HG03442 (cell line): ENCODE results near the gene MRPL45.

Experiments used
- ATAC-seq: cut with Tn5 transposase; IDR thresholded peaks from one replicate; pipeline ENCODE4 v1.9.1; 2021; ENCODE audit warnings: mild to moderate bottlenecking, moderate library complexity; ENCODE audit not compliant: unreplicated experiment

Gene MRPL45

DNA sequence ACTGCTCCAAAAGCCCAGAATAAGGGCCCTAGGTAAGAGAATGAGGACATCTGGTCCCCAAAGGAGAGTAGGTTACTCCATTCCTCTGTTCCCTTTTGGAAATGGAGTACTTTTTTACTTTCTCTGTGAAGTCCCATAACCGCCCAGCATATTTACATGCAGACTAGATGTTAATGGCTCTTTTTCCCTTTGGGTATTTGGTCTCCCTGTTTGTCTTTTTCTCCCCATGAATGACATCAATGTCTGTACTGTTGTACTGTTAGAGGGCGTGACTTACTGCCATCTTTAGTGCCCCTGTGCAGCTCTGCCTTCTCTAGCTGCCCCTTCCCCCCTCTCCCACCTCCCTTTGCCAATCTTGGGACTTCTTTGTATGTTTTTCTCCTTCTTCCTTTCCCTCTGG lies 27.8 kb downstream of the MRPL45 start:
- no peak for ATAC-seq

DNA sequence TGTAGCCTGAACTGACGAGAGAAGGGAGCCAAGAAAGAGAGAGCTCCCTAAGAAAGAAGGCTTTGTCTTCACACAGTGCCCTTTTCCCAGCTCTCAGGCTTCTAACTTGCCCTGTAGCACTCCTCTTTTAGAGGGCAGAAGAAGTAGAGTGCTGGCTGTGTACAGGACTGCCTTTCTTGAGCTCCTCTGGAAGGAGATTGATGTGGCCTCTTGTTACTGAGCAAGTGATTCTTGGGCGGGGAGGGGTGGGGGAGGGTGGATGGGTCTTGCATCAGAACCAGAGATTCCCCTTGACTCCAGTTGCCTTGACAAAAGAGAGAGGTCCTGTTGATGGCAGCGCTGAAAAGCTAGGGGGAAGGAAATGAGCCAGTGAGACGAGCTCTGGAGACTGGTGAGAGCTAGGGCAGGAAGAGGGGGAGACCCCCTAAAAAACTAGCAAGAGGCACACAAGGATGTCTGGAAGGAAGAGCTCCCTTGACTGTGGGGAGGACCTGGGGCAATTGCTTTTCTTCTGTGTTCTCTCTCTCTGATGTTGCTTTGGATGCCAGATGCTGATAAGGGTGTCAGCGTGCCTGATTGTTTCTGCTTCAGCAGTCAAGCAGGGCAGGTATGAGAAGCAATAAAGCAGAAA lies 28.4 kb downstream of the MRPL45 start:
- ATAC-seq = no peak

- no peak for ATAC-seq
These were observed 30.2 kb downstream of the MRPL45 start for GRCh38 chr17:38326996-38327792.

GRCh38 chr17:38327936-38328335 lies 31.0 kb downstream of the MRPL45 start:
- no peak for ATAC-seq

- no peak for ATAC-seq
These were observed 31.7 kb downstream of the MRPL45 start for GRCh38 chr17:38328620-38329019.

DNA sequence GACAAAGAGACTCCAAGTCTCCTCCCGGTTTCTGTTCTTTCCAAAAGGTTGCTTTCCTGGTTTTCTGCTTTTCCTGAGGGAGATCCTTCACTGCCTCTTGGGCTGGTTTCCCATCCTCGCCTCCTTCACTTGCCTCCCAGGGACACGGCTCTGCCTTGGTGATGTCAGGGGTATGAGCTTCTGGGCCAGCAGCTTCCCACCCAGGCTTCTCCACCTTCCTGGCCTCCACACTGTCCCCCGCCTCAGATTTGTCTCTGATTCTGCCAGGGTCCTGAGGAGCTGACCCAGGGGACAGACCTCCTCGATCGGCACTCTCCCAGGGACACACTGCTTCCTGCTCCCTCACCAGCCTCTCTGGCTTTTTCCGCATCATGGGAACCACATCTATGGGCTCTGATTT lies 32.3 kb downstream of the MRPL45 start:
- ATAC-seq = no peak

GRCh38 chr17:38329808-38330730 lies 33.1 kb downstream of the MRPL45 start:
- ATAC-seq = no peak

- ATAC-seq = no peak
These were observed 34.0 kb downstream of the MRPL45 start for GRCh38 chr17:38330941-38331411.

DNA sequence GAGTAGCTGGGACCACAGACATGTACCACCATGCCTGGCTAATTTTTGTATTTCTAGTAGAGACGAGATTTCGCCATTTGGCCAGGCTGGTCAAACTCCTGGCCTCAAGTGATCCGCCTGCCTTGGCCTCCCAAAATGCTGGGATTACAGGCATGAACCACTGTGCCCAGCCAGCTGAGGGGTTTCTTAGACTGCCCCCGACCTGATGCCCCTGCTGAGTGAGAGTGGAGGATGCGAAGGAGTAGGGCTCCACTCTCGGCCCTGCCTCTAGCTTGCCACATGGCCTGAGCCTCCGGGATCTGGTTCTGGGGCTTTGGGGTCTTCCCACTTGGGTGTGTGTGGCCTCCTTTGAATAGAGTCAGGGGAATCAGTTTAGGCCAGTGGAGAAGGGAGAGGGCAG lies 35.8 kb downstream of the MRPL45 start:
- no peak for ATAC-seq

DNA sequence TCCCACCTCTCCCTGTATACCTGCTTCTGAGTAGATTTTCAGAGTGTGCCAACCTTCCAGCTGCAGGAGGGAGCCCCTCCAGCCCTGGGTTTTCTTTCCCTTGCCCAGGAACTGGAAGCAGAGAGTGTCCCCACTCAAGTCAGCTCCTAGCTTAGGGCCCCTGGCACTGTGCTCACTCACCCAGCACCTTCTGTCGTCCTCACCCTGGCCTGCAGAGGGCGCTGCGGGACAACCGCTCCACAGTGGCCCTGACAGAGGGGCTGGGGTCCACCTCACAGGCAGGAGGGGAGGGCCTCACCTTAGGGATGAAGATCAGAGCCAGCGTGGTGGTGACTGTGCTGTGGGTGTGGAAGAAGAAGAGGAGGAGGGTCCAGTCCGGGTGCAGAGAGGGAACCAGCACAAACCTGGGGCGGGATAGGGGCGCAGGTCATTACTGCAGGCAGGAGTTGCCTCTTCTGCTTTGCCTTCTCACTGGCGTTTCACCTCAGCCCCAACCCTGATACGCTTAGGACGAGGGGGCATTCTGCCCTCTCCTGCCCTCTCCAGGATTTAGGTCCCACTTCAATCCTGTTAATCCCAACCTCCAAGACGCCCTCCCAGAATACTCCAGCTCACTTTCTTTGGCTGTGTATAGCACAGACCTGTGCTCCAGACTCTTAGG lies 36.8 kb downstream of the MRPL45 start:
- no peak for ATAC-seq

GRCh38 chr17:38334480-38335364 lies 37.8 kb downstream of the MRPL45 start:
- no peak for ATAC-seq

GRCh38 chr17:38336838-38337237 lies 39.9 kb downstream of the MRPL45 start:
- ATAC-seq = no peak

DNA sequence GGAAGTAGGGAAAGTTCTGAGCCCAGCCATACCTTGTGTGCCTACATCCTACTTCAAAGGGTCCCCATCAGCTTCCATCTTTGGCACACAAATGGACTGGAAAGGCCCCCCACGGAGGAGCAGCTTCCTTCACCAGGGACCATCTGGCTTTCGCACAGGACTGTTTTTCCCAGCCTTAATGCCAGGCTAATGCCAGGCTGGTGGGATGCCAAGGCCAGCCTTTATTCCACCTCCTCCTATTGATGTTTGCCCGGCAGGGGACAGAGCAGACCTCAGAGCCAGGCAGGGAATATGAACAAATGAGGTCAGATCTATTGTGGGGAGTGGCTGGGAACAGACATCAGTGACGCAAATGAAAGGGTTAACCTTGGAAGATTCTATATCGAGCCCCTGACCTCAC lies 41.1 kb downstream of the MRPL45 start:
- no peak for ATAC-seq

- ATAC-seq = no peak
These were observed 41.6 kb downstream of the MRPL45 start for GRCh38 chr17:38338535-38338934.

DNA sequence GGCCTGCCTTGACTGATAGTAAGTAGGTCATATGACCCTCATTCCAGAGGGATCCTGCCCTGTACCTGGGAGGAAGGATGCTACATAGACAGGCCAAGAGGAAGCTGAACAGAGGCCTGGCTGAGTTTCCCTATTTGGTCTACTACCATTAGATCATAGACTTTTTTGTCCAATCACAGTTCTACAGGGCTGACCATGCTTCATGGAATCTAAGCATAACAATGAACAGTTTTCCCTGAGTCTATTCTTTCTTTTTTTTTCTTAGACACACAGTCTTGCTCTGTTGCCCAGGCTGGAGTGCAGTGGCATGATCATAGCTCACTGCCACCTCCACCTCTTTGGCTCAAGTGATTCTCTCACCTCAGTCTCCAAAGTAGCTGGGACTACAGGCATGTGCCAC lies 42.9 kb downstream of the MRPL45 start:
- ATAC-seq = no peak

DNA sequence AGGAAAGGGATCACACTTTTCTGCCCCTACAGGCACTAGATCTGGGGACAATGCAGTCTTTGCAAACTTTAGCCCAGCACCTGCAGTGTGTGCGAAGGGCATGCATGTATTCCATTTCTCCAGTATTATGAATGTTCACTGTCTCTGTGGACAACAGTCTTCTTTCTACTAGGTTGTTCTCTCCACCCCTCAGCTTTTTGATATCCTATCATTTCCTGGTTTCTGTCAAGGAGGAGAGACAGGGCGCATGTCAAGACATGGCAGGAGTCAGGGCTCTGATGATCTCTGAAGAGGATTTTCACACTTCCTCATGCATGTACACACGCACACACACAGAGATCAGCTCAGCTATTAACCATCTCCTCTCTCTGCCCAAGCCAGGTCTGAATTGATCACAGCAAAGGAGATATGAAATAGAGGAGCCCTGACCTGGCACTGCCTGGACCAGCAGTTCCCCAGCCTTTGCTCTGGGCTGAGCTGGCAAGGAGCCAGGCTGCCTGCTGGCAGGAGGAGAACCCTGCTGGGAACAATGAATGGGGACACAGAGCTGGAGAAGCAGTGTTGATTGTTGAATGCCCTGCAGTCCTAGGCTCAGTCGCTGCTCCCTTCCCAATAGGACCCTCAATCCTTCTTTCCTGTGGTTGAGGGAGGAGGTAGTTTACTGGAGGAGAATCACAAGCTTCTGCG lies 44.2 kb downstream of the MRPL45 start:
- ATAC-seq = no peak

DNA sequence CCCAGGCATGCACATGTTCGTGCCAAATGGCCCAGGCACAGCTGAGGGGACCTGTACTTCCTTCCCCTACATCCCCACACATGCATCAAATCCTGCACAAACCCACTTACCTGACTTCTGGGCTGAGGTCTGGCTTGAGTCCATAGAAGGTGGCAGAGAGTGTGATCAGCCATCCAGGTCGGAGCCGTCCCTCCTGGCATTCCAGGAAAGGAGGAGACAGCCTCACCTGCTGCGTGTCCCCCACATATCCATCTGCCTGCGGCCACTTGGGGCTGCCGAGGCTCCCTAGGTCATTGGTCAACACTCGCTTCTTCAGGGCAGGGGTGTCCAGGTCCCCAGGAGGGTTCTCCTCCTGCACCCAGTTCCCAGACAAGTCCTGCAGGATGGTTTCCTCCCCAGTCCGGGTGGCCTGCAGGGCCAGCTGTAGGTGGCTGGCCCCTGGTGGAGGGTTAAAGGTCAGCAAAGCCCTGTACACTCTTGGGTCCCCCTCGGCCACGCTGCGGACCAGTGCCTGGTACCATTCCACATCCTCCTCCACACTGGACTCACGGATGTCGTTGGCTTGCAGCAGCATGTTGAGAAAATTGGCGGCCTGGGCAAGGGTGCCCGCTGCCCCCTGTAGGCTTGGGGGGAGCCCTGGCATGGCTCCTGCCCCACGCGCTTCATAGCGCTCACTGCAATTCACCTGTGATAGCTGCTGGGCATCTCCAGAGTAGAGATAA lies 46.1 kb downstream of the MRPL45 start:
- ATAC-seq = no peak

- ATAC-seq = no peak
These were observed 46.8 kb downstream of the MRPL45 start, which contains the start of gene GPR179 for GRCh38 chr17:38343608-38344419. GPR179 (minus strand) TSS chr17:38343956; CDS start chr17:38343789, 167 bp downstream.
